ENCODE data around the gene HAL.

The HAL gene, protein sequence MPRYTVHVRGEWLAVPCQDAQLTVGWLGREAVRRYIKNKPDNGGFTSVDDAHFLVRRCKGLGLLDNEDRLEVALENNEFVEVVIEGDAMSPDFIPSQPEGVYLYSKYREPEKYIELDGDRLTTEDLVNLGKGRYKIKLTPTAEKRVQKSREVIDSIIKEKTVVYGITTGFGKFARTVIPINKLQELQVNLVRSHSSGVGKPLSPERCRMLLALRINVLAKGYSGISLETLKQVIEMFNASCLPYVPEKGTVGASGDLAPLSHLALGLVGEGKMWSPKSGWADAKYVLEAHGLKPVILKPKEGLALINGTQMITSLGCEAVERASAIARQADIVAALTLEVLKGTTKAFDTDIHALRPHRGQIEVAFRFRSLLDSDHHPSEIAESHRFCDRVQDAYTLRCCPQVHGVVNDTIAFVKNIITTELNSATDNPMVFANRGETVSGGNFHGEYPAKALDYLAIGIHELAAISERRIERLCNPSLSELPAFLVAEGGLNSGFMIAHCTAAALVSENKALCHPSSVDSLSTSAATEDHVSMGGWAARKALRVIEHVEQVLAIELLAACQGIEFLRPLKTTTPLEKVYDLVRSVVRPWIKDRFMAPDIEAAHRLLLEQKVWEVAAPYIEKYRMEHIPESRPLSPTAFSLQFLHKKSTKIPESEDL

DNA sequence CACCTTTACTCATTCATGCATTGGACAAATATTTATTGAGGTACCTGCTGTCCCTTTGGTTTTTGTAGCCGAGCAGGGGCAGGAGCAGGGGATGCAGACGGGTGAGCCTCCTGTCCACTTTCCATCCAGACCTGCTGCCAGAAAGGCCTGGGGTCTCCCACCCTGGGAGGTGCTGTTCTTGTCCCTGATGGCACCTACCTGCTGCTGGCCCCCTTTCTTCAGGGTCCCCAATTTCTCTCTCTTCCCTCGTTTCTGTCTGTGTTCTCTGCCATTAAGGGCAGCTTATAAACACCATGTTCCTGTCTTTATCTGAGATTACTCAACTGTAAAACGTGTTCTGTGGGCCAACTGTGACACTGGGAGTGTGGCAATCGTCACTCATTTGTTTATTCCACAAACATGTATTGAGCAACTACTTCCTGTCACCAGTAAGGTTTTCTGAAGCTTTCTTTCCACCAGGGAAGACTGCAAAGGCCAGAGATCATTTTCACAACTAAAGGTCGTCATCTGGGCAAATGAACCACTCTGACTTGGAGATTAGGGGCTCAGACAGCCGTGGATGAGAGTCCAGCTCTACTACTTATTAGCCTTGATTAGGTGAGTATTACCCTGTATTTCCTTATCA is at the start of gene HAL:
Gene HAL, minus strand, starts transcription at position 311 of the 625 bp plus-strand sequence. CDS start 434 bp downstream, outside the sequence.
- peak within 1 kb of the TSS in 6 of 21 experiments; percentile 1 to 65 (median 50) for H3K27ac ChIP-seq
- H3K4me3 ChIP-seq = no peak within 1 kb of the TSS

DNA sequence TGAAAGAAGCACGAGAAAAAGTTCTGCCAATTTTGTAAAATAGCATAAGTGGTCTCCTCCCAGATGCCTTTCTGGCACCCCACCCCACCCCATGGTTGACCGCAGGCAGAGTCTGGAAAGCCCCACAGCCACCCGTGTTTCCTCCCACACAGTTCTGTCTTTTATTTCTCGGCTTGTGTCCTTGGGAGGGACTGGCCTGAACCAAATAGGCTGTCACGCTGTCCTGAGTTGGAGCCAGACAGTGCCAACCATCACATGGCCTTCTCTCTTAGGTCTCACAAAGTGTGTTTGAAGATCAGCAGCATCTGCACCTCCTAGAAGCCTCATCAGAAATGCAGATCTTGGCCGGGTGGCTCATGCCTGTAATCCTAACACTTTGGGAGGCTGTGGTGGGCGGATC is 49.4 kb upstream of the HAL start:
- peak overlapping the region in 3 of 21 experiments; percentile 35 to 54 (median 39) for H3K27ac ChIP-seq
- H3K4me3 ChIP-seq = no peak overlapping the region

DNA sequence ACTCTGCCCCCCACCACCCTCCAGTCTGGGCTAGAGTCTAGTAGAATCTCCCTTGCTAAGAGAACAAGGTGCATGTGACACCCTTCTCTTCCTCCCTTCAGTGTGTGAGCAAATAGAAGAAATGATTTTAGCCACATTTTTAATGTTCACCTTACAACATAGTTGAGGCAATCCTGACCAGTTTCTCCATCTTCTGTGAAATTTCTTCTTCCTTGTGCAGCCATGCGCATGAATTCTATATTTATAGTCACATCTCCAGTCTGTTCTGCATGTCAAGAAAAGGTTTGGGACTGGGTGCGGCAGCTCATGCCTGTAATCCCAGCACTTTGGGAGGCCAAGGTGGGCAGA is 48.8 kb upstream of the HAL start:
- Histone ChIP-seq H3K4me3 (no peak overlapping the region), H3K27ac (peak overlapping the region in 8 of 21 experiments; percentile 4 to 73 (median 34))

DNA sequence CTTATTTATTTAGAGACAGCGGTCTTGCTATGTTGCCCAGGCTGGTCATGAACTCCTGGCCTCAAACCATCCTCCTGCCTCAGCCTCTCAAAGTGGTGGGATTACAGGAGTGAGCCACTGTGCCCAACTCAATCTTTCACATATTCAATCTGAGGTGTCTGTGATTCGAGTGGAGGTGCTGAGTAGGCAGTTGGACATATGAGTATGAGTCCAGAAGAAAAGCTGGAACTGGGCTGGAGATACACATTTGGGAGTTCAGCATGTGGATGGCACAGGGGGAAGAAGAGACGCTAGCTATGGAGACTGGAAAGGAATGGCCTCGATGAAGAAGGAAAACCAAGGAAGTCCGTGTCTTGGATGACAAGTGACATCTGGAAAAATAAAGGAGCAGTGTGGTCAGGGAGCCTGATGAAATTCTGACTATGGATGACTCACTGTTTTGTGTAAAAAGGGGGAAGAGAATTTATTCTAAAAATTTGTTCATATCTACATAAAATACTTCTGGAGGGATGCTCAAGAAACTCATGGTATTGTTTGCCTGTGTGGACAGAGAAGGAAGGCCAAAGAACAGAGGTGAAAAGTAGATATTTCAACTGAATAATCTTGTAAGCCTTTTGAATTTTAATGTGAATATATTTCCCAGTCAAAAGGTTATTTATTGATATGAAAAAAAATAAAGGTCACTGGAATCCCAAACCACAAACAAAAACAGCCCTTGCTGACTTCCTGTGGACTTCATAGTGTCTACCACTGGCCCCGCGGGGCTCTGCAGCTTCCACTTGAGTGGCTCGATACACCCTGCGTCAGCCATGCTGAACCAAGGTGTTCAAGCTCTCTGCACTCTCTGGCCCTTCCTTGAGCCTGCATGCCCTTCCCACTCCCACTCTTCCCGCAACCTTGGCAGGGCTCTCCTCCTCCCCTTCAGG is 48.1 kb upstream of the HAL start:
- H3K27ac ChIP-seq = peak overlapping the region in 8 of 21 experiments; percentile 4 to 73 (median 34)
- no peak overlapping the region for H3K4me3 ChIP-seq

DNA sequence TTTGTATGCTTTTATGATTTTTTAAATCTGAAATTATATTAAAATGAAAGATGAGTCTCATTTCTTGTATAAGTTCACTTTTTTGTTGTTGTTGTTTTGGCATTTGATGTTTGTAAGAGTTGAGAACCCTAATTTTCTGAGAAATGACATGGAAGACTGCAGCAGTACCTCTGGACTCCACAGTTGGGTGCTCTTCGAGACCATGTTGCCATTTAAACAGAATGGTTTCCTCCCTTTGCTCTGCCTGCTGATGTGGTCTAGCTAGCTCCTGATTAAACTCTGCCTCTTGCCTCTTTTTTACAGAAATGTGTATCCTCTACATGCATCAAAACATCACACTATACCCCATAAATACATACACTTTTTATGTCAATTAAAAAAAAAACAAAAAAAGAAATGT is 45.0 kb upstream of the HAL start:
- no peak overlapping the region for H3K27ac ChIP-seq
- no peak overlapping the region for H3K4me3 ChIP-seq

DNA sequence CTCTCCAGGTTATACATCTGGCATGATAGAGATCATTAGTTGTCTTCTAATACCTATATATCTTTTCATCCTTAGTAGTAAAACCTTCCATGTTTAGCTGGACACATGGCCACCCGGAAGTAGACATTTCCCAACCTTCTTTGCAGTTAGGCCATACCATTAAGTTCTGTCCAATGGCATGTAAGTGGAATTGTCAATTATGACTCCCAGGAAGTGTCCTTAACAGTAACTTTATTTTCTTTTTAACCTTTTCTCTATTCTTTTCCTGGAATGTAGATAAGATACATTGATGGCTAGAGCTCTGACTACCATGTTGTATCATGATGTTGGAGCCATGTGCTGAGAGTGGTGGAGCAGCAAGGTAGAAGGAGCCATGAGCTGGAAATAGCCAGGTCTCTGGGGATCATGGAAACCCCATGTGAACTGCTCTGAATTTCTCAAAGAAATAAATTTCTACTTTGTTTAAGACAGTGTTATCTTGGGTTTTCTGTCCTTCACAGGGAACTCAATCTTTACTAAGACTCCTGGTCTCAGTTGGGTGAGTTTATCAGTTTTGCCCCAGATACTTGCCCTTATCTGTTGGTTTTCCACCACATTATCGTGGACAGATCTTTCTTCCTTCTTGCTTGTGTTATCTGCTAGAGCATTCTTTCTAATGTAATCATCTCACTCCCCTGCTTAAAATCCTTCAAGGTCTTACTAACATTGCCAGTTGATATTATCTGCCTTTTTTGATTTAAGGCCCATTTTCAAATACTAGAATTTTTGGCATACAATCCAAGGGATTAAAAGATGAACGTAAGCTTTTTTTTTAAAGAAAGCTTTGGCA is 44.4 kb upstream of the HAL start:
- H3K4me3 ChIP-seq = no peak overlapping the region
- H3K27ac ChIP-seq = no peak overlapping the region

DNA sequence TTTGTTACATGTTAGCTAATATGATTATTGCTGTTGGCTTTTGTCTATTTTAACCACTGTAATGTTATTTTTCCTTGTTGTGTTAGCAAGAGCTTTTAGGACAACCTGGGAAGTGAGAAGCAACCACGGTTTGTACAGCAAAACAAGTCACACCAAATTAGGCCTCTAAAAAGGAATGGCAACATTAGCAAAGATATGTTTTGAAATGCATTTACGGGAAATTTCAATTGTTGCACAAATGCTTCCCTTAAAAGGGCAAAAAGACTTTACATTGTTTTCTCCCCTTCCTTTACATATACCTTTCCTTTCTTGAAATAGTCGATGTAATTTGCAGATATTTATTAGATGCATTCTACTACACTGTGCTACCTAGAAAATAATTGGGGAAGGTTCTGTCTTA is 43.4 kb upstream of the HAL start:
- H3K27ac ChIP-seq = no peak overlapping the region

DNA sequence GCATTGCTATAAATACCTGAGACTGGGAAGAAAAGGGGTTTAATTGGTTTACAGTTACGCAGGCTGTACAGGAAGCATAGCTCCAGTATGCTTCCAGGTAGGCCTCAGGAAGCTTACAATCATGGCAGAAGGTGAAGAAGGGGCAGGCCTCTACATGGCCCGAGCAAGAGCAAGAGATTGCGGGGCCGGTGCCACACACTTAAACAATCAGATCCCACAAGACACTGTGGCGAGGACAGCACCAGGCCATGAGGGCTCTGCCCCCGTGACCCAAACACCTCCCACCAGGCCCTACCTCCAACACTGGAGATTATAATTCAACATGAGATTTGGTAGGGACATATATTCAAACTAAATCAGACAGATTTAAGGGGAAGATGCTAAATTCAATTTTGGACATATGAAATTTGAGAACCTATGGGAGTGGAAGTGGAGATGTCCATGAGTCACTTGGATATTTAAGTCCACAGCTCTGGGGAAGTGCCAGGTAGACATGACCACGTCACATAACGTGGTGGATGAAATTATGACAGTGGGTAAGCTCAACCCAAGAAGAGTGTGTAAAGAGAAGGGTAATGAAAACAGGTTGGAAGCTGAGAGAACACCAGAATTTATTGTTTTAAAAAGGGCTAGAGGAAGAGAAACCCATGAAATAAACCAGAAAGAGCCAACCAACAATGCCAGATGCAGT is 40.8 kb upstream of the HAL start:
- no peak overlapping the region for H3K27ac ChIP-seq

More for the DNA sequence above, 43.4 kb upstream of the HAL start:
- H3K4me3 ChIP-seq = no peak overlapping the region

DNA sequence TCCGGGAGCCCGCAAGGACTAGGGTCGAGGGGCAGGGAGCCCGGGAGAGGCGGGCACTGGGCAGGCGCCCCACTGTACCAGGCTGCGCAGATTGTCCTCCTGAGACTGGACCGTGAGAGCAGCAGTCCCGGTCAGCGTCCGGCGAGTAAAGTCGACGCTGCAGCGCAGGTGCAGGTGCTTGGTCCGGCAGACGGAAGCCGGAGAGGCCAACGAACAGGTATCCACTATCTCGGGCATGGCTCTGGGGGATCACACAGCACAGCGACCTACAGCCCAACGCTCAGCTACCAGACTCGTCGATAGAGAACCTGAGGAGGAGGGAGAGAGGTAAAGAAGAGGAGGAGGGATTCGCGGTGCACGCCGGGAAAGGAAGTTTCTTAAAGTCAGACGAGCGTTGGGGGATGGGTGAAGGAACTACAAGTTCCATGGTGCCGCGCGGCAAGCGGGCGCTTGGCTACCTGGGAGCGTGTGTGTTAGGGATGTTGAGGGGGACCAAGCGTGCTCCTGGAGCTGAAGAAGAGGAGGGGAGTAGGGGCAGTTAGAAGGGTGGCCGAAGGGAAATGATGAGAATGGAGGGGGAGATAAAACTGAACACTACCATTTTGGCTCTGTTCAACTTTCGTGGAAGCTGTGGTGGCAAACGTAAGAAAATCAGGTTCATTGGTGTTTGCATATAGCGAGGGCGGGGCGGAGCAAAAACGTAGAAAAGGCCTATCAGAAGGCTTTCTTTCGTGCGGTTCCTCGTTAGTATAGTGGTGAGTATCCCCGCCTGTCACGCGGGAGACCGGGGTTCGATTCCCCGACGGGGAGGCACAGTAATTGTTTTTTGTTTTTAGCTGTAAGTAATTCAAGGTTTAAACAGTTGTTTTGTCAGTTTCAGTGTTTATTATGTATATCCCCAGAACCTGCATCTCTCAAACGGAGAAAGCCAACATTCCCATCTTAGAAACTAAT is 39.4 kb upstream of the HAL start, which contains the start of gene LTA4H:
Gene LTA4H, minus strand, starts transcription at position 305 of the 954 bp plus-strand sequence. Its CDS starts 68 bp downstream, at position 237.
- Histone ChIP-seq H3K4me3 (peak within 1 kb of the TSS; percentile 58 to 92 (median 84)), H3K27ac (peak within 1 kb of the TSS; percentile 60 to 92 (median 83))

More for the DNA sequence above, 40.8 kb upstream of the HAL start:
- no peak overlapping the region for H3K4me3 ChIP-seq

DNA sequence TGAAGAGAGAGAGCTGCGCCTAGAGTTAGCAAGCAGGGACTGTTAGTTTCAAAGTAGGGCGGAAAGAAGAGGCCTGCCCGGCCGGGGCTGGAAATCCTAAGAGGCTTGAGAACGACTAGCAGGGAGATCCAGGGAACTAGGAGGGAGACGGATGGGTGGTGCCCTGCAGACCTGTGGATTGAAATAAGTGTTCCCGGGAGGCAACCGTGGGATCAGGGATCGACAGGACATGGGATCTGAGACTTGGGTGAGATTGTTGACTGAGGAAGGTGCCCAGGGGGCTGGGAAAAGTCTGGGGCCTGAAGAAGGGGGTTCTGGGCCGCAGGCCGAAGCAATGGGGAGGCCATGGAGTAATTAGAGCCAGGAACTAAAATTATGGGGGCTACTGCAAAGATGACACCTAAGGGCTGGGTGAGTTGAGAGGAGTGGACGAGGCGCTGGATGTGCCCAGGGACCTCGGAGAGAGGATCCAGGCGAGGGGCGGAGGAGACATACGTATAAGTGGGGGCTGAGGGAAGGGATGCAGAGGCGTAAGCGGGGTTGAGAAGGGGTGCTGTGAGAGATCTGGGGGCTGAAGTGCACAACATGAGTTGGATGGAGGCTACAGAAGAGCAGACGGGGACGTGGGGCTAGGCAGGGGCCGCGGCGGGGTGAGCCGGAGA is 38.6 kb upstream of the HAL start:
- peak overlapping the region; percentile 58 to 92 (median 84) for H3K4me3 ChIP-seq
- H3K27ac ChIP-seq = peak overlapping the region; percentile 60 to 92 (median 83)

DNA sequence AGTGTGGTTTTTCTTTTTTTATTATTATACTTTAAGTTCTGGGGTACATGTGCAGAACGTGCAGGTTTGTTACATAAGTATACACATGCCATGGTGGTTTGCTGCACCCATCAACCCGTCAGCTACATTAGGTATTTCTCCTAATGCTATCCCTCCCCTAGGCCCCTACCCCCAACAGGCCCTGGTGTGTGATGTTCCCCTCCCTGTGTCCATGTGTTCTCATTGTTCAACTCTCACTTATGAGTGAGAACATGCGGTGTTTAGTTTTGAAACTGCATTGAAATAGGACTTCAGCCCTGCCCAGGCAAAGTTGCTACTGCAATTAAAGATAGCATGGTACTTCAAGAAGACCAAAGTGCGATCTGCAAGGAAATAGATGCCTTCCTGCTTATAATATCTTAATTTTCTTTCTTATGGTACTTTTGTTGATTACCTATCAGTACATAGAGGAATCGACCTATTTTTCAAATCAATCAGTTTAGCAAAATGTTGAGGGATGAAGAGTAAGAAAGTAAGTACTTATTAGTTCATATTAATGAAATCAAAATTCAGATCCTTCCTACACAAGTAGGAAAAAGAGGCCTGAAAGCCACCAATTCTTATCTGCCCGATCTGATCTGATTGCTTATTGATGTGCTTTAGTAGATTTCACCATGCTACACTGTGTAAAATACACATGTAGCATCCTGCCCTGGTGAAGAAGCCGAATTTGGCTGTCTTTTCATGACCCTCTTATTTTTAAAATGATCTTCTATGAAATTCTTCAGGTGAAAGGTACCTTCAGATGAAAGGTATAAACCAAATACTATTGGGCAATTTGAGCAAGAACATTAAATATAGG is 37.6 kb upstream of the HAL start:
- Histone ChIP-seq H3K4me3 (peak overlapping the region in 3 of 7 experiments; percentile 77 to 92 (median 84)), H3K27ac (peak overlapping the region in 2 of 21 experiments; percentile 85 to 92)

DNA sequence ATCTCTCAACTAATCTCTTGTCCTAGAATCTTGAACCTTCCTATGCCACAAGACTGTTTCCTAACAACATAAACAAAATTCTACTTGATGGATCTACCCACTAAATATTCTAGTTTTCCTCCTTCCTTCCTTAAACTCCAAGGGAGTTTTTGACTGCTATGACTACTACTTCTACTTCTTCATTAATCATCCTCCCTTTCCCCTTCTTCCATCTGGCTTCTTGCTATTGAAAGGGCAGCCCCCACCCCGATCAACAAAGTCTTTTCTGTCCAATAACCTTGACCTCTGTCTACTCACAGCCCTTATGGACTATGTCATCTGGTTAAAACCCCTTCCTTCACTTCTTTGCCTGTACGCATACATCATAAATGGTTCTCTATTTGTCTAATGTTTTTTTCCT is 33.7 kb upstream of the HAL start:
- Histone ChIP-seq H3K4me3 (no peak overlapping the region), H3K27ac (no peak overlapping the region)

DNA sequence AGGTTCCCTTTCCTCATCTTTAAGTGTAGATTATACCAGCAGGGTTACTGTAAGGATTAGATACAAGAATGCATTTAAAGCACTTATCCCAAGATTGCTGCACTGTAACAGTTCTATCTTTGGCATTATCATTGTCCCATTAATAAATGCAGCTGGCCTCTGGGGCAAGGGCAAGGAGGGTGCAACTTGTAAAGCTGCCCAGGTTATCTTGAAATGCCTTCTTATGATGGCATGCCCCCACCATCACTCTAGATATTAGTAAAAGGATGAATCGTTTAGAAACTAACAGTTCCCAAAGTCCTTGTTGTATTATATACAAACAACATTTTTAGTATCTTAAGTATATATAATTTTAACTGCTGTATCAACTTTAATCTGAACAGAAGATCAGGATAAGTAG is 32.4 kb upstream of the HAL start:
- Histone ChIP-seq H3K4me3 (no peak overlapping the region), H3K27ac (no peak overlapping the region)

DNA sequence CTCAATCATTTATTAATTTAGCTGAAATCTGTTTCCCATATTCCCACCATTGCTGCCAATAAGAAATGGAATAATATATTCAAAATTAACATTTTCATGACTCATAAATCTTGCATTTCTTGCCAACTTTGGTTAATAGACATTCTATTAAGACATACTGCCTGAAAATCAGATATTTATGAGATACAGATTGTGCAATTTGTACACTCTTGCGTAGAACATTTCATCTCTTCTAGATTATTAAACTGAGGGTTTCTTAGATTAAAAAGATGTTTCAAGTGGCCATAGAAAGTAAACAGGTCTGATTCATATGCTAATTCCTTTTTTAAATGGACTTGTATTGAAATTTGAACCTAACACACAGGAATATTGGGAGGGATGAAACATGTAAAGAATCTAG is 30.2 kb upstream of the HAL start:
- H3K4me3 ChIP-seq = no peak overlapping the region

DNA sequence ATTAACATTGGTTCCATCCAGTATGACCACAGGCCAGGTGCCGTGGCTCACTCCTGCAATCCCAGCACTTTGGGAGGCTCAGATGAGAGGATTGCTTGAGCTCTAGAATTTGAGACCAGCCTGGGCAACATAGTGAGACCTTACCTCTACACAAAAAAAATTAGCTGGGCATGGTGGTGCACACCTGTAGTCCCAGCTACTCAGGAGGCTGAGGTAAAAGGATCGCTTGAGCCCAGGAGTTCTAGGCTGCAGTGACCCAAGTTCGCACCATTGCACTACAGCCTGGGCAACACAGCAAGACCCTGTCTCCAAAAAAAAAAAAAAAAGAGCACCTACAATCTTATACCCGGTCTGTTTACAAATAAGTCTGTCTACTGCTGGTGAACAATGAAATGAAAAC is 29.4 kb upstream of the HAL start:
- Histone ChIP-seq H3K27ac (no peak overlapping the region), H3K4me3 (no peak overlapping the region)

More for the DNA sequence above, 30.2 kb upstream of the HAL start:
- no peak overlapping the region for H3K27ac ChIP-seq
